GM21515 (cell line): ENCODE results near the gene TMEM222.

Experiments
- ATAC-seq: cut with Tn5 transposase; IDR thresholded peaks from one replicate; pipeline ENCODE4 v1.9.1; 2021; ENCODE audit not compliant: unreplicated experiment

The TMEM222 gene

DNA sequence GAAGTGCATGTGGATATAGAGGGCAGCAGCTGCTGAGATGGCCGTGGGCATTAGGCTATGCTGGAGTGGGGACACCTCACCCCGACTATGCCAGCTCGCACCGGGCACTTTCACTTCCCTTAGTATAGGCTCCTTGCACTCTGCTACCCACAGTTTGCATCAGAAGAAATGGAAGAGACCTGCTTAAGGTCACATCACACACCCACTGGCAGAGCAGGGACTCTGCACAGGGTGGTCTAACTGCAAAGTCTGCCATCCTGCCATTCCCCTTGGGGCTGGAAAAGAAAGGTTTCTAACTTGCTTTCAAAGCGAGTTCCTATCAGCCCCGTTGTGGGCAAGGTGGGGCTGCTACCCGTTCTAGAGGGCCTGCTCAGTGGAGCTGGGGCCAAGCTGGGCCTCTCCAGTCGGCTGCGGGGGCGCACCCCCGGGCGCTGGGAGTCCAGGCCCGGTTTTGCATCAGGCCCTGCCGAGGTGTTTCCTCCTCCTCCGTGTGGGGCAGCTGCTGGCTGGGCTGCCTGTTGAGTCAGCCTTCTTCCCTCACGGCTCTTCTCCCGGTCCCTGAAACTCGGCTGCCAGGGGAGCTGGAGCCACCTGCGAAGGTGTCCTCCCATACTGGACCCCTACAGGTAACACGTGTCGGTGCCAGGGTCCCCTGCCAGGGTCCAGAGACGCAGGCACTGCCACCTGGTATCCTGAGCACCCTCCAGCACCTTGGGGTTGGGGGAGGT is 19.7 kb downstream of the TMEM222 start, which contains the start of gene SYTL1:
Gene SYTL1, plus strand, starts transcription at position 498 of the 728 bp plus-strand sequence. CDS start 3,313 bp downstream, outside the sequence.
- ATAC-seq = no peak

DNA sequence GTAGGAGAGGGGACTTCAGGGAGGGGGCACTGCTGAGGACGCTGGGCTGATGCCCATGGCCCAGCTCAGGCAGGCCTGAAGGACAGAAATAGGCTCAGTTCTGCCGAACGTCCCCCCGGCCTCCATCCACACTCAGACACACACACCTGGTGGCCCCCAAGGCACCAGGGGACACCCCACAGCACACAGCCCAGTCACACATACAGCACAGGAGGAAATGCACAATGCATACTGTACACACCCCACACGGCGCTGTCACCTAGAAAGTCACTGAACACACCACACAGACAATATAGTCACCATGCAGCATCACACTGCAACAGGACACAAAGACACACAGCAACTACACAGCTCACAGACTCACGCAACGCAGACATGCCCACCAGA is 20.4 kb downstream of the TMEM222 start:
- no peak for ATAC-seq

DNA sequence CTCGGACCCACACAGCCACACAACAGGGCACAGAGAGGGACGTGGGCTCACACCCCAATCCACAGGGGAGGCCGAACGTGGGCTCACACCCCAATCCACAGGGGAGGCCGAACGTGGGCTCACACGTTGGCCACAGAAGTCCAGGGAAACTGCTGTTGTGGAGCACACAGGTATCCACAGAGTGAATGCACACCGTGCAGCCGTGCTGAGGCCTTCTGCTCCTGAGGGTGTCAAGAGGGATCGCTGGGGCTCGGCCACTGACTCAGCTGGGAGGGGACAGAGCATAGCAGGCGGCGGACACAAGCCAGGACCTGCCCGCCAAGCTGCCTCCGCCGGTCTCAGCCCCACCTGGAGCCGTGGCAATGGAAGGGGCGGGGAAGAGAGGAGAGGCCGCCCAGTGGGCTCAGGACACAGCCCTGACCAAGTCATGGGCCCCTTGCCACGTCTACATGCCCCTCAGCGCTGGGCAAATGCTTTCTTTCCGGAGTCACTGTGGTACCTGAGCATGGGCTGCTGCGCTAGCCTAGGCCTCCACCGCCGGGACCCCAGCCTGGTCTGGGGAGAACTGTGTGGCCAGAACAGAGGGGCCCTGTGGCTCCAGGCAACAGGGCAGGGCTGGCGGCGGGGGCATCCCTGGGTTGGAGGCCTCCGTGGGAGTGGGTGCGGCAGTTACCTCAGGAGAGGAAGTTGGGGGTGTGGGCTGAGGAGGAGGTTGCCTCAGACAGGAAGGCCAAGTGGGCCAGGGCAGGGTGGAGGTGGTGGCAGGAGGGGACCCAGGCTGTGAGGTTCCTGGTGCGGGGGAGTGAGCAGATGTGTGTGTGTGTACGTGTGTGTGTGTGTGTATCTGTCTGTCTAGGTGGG is 21.0 kb downstream of the TMEM222 start:
- peak; percentile 38 for ATAC-seq

DNA sequence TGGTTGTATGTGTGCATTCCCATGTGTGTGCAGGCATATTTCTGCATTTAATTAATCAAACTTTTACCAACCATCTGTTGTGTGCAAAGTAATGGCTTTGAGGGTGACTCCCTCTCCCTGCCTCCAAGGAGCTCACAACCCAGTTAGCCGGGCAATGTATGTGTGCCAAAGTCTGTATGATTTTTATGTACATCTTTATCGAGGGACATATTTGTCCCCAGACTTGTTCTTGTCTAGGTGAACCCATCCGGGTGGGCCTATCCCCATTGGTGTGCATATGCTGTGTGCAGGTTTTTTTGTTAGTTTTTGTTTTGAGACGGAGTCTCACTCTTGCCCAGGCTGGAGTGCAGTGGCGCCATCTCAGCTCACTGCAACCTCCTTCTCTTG is 21.7 kb downstream of the TMEM222 start:
- no peak for ATAC-seq

DNA sequence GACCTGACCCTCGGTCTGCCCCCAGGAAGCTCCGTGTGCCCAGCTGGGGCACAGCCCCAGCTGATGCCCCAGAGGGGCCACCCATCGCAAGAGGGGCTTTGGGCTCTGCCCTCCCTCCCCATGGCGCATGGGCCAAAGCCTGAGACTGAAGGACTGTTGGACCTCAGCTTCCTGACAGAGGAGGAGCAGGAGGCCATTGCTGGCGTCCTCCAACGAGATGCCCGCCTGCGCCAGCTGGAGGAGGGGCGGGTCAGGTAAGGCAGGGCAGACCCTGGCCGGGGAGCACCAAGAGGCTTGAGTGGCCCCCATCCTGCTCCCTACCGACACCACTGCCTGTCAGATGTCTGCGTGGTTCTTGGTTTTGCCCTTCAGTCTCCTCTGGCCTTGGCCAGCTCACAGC is 23.3 kb downstream of the TMEM222 start:
- no peak for ATAC-seq

DNA sequence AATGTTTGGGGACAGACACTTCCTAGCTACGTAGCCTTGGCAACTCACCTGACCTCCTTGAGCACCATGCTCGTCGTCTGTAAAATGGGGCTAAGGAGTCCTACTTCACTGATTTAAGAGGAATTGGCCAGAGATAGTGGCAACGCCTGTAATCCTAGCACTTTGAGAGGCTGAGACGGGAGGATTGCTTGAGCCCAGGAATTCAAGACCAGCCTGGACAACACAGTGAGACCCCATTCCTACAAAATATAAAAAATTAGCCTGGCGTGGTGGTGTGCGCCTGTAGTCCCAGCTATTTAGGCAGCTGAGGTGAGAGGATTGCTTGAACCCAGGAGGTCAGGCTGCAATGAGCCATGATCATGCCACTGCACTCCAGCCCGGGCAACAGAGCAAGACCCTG is 24.4 kb downstream of the TMEM222 start:
- ATAC-seq = no peak

DNA sequence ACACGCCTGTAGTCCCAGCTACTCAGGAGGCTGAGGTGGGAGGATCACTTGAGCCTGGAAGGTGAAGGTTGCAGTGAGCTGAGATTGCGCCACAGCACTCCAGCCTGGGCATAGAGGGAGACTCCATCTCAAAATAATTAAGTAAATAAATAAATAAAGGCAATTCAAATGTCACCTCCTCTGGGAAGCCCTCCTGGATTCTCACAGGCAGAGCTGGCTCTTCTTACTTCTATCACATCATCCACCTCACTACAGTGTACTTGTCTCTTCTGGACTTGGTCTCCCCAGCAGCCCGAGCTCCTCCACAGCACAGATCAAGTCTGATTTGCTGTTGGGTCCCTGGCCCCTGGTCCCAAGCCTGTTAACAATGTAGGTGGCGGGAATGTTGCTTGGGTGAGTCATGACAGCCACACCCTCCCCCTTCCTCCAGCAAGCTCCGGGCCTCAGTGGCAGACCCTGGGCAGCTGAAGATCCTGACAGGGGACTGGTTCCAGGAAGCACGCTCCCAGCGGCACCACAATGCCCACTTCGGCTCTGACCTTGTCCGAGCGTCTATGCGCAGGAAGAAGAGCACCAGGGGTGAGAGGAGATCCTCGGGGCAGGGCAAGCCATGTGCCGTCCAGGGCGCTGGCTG is 25.1 kb downstream of the TMEM222 start:
- no peak for ATAC-seq

DNA sequence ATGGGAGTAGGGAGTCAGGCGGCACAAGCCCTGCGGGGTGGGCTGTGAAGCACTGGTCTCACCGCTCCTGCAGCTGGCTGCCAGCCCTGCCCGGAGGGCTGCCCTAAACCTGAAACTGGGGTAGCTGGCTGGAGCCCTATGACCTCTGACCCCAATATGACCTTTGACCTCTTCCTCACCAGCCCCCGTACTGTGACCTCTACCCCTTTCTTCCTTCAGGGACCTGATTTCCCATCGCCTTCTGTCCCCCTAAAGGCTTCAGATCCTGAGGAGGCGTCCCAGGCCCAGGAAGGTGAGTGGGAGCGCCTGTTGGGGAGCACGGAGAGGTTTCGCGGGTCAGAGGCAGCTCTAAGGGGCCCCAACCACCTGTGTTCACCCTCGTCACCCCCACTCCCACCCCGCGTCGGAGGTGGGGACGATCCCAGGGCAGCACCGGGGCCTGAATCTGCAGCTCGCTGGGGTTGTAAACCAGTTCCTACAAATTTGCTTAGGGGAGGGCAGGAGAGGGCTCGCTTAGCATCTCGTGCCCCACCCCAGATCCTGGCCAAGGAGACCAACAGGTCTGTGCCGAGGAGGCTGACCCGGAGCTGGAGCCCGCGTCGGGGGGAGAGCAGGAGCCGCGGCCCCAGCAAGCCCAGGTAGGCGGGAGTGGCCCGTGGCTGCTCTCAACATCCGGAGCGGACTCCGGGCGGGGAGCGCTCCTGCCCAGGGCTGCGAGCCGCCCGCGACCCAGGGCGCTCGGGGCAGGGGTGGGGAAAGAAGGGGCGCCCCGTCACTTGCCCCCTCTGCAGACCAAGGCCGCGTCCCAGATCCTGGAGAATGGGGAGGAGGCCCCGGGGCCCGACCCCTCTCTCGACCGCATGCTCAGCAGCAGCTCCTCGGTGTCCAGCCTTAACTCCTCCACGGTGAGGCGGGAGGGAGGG is 27.2 kb downstream of the TMEM222 start:
- no peak for ATAC-seq

DNA sequence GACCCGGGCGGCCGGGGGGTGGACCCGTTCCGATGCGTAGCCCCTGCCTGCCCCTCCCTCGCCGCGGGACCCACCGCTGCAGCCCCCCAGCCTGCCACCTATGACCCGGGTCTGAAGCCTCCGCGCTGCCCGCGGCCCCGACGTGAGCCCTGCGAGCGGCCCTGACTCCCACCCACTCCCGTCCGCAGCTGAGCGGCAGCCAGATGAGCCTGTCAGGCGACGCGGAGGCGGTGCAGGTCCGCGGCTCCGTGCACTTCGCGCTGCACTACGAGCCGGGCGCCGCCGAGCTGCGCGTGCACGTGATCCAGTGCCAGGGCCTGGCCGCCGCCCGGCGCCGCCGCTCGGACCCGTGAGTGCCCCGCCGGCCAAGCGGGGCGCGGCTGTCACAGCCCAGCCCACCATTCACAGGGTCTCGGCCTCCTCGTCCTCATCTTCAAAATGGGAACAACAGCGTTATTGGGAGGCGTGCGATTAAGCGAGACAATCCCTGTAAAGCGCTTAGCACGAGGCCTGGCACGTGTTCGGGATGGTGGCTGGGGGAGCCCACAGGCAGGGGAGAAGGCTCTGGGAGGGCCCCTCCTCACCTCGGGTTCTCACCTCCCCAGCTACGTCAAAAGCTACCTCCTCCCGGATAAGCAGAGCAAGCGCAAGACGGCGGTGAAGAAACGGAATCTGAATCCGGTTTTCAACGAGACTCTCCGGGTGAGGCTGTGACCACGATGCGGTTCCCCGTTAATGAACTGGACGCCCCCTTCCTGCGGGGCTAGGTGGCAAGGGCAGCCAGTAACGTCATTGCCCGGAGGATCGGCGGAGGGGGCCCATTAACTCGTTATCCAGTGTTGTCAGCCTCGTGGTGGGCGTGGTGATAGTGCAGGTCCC is 28.1 kb downstream of the TMEM222 start:
- ATAC-seq = no peak

DNA sequence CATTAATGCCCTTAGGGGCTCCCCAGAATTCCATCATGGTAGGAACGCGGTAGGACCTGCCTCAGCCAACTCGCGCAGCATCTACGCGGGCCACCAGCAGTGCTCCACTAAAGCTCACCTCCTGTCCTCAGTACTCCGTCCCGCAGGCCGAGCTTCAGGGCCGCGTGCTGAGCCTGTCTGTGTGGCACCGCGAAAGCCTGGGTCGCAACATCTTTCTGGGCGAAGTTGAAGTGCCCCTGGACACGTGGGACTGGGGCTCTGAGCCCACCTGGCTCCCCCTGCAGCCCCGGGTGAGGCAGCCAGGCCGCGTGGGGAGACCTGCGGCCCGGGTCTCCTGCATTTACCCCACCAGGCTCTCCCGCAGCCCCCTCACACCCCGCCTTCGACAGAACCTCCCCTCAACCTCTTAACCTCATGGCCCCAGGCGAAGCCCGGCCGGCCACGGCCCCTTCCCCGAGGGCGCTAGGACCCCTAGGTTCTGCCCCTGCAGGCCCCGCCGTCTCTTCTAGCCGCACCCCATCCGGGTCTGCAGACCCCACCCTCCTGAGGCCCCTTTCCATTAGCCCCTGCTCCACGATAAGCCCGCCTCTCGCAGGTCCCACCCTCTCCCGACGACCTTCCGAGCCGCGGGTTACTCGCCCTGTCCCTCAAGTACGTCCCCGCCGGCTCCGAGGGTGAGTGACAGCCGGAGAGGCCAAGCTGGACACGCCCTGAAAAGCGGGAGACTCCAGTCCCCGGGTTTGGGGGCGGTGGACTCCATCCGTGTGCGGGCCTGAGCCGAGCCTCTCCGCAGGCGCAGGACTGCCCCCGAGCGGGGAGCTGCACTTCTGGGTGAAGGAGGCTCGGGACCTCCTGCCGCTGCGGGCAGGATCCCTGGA is 28.9 kb downstream of the TMEM222 start:
- ATAC-seq = no peak

DNA sequence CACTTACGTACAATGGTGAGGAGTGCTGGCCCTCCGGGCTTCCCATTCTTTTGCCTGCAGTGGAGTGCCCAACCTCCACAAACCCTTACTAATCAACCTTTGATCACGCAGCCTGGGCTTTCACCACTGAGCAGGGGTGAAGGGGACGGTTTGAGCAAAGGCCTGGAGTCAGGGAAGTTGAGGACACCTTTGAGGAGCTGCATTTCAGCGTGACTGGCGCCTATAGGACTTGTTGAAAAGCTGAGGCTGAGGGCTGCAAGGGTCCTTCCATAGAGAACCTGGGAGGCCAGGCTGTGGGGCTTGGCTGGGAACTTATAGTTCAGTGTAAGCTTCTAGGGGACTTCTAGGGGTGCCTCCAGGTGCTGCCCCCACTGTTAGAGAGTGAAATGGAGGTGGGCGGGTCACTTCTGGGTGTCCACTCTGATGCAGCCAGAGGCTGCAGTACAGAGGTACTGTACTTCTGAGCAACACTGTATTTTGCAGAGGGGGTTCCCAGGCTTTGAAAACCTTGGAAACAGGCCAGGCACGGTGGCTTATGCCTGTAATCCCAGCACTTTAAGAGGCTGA is 29.7 kb downstream of the TMEM222 start:
- ATAC-seq = no peak

DNA sequence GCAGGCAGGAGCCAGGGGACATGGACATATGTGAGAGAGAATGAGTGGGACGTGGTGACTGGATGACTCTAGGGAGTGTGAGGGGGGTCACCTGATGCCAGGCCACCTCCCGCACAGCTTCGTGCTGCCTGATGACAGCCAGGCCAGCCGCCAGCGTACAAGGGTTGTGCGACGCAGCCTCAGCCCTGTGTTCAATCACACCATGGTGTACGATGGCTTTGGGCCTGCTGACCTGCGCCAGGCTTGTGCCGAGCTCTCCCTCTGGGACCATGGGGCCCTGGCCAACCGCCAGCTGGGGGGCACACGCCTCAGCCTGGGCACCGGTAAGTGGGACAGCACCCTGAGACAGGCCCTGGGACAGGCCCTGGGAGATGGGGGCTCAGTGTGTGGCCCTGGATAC is 31.2 kb downstream of the TMEM222 start:
- ATAC-seq = no peak

DNA sequence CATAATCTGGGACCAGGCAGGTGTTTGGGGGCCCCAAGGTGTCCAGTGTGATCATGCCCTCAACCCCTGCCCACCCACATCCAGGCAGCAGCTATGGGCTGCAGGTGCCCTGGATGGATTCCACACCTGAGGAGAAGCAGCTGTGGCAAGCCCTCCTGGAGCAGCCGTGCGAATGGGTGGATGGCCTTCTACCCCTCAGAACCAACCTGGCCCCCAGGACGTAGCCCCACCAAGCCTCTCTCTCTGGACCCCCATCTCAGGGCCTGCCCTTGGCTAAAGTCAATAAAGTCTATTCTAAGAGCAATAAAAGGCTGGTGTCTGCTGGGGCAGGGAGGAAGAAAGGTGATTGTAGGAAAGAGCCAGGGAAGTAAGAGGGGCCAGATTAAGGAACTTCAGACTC is 31.7 kb downstream of the TMEM222 start:
- no peak for ATAC-seq

DNA sequence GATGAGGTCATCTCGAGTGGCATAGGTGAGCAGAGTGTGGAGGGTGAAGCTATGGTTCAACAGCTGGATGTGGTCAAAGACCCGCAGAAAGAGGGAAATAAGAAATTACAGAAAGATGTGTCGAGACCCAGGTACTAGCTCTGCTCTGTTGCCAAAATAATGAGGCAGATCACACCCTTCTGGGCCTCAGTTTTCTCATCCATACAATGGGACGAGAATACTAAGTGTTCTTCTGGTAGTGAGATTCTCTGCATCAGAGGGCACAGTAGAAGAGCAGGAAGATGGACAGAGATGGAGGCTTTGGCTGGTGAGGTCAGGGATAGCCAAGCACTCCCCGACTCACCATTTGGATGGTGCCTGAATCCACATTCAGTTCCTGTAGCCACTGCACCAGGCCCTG is 33.7 kb downstream of the TMEM222 start:
- no peak for ATAC-seq

DNA sequence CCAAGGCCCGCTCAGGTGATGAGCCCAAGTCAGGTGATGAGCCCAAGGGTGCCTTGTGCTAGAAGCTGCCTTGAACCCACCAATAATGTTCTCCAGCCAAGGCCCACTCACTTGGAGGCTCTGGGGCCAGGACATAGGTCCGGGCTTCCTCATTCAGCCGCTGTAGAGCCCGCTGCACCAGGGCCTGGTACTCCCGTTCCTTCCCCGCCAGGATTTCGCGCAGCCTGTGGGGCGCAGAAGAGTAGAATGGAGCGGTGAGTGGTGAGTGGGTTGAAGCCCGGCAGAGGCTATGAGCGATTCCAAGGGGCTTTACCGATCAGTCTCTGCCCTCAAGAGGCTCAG is 34.3 kb downstream of the TMEM222 start:
- no peak for ATAC-seq

DNA sequence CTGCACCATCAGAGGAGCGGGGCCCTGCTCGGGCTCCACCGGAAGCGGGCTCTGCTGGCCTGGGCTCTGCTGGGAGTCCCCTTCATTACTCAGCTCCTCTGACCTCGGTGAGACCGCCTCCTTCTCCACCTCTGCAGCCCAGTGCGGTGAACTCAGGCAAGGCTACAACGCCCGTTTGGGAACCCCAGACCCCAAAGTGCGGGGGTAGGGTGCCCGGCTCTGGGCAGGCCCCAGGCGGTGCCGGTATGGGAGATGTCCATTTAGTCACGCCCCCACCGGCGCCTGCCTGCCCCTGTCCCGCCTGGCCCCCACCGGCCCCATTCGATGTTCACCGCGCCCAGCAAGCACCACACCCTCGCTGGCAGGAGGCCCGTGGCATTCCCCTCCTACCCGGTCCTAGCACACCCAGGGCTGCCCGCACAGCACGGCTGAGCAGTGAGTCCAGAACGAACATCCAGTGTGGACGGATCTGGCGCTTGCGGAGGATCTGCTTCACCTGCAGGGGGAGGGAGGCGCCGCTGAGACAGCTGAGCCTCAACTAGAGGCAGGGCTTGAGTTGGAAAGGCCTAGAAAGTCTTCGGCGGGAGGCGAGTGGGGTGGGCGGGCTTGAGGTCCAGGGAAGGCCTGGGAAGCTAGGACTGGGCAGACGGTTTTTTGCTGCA is 34.8 kb downstream of the TMEM222 start:
- ATAC-seq = no peak

DNA sequence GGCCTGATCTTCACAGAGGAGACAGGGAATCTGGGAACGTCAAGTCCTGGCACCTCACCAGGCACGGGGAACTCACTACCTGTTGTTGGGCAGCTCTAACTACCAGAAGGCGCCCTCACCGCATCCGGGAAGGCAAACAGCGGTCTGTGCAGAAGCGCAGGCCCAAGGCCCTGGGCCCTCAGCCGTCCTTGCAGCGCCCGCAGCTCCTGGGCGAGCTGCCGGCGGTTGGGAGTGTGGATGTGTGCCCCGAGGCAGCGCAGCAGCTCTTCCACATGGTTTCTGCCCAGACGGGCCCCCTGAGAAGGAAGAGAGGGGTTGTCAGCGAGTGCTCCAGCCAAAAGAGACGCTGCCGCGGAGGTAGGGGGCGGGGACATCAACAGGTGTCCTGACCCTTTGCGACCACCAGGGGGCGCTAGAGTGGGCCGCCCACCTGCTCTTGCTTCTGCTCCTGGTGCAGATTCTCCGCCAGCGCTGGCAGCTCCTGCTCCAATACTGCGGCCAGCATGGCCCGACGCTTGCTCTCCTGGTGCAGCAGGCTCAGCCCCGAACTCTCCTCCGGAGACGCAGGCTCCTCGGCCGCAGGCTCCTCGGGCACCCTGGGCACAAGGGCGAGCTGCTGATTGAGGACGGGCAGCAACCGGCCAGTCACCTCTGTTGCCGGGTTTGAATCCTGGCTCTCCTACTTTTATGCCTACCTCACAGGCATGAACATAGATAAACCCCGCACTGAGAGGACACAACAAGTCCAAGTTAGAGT is 35.5 kb downstream of the TMEM222 start:
- no peak for ATAC-seq
